NCI-H2196 (cell line): ENCODE data around the gene ABCA2.
A peak's percentile ranks its signal among the peaks of the same experiment; 100 is the strongest.

Experiments used
- DNase-seq: peaks from one replicate; lab custom pipeline; 2025; ENCODE audit not compliant: unreplicated experiment; lab: John Stamatoyannopoulos, UW

Gene ABCA2

DNA sequence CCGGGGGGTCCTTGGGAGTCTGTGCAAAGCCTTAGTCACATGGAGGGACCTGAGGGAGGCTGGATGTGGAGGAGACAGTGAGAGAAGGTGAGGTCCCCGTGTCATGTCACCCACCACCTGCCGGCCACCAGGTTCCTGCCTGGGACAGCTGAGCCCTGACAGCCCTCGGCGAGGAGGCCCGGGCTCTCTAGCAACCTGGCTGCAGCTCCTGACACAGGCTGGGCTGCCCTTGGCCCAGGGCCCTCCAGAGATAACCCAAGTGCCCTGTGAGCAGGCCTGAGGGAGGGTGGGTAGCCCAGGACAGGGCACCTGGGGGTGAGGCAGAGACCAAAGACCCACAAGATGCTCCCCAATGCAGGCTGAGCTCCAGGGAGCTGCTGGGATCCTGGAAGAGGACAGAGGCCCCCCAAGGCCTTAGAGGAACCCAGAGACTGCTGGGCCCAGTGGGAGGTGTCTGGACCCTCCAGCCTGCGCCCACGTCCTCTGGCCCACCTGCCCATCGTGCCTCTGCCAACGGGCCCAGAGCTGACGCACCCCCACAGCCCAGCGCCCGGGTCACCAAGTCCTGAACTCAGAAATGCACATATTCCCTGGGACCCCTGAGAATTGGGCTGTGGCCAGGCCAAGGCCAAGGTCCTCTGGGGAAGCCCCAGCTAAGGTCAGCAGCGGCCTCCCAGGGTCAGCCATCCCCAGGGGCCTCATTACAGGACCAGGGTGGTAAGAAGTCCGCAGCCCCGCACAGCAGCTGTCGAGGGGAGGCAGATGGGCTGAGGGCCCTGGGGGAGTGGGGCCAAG, 59.5 kb downstream of the ABCA2 start:
- DNase-seq, result no peak

DNA sequence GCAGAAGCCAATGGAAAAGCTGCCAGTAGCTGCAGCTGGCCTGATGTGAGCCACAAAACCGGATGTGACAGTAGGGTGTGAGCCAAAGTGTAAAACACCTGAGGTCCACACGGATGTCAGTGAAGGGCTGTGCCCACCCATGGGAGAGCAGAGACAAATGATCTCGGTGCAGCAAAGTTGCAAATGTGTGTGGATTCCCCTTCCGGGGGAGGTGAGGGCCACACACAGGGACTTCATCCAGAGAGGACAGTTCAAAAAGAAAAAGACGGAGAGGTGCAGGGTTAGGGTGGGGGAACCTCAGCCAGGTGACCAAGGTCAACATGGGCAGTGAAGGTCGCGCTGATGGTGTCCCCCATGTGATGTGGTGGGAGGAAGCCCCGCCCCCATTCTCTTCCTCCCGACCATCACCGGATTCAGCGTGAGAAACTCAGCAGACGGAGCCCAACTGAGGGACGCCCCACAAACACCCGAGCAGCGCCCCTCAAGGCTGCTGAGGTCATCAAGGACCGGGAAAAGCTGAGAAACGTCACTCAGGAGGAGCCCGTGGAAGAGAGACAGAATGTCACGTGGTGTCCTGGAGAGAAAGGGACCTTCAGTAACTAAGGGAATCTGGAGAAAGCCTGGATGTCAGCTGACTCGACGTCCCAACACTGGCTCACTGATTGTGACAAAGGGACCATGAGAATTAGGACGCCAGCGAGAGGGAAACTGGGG, 62.1 kb downstream of the ABCA2 start:
- DNase-seq, result no peak

DNA sequence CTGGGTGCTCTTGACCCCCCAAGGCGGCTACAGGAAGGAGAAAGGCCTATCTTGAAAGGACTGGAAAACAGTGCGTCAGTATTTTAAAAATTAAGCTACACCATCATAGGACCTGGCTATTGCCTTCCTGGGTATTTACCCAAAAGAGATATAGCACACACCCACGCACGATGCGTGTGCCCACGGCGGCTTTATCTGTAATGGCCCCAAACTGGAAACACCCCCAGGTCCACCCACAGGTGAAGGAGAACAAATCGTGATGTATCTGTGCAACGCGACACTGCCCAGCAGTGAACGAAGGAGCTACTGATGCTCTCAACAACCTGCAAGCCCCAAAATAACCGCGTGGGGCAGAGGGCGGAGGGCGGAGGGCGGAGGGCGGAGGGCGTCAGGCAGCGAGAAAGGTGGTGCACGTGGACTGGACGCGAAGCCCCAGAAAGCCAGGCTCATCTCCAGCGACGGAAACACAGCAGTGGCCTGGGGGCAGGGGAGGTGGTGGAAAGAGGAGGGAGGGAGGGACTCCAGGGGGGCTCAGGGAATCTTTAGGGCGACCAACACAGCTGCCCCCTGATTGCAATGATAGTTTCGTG, 63.1 kb downstream of the ABCA2 start:
- no peak for DNase-seq

DNA sequence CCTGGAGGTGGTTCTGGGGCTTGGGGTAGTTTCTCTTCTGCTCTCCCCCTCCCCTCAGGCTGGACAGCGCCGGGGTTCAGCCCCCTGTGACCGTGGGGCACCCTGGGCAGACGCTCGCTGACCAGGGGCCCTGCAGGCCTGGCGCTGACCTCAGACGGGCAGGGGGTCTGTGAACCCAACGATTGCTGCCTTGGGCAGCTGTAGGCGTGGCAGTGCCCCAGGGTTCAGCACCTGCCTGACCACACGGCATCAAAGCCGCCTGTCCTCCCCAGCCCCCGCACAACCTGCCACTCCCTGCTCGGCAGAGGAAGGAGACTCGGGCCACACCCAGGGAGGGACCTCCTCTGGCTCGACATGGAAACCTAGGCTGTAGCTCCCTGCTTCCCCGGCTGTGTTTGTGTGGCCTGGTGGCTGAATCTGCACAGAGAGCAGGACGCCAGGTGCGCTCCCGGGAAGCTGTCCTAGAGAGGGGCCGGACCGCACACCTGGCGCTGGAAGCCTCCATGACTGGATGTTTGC, 63.8 kb downstream of the ABCA2 start:
- DNase-seq, result peak; percentile 19

DNA sequence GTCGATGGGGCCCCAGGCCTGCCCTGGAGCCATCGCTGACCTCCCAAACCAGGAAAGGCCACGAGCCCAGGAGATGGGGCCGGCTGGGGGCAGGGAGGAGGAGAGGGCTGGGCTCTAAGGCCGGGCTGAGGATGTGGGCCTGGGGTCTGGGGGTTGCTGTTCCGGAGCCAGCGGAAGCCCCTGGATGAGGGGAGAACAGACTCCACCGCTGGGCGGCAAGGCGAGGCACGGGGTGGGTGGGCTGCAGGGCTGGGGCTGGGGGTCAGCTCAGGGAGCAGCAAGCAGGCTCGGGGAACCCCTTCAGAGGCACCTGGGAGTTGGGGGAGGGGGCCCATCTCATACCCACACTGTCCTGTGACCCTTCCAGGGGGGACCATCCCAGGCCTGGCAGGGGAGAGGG, 64.3 kb downstream of the ABCA2 start:
- DNase-seq, result no peak

DNA sequence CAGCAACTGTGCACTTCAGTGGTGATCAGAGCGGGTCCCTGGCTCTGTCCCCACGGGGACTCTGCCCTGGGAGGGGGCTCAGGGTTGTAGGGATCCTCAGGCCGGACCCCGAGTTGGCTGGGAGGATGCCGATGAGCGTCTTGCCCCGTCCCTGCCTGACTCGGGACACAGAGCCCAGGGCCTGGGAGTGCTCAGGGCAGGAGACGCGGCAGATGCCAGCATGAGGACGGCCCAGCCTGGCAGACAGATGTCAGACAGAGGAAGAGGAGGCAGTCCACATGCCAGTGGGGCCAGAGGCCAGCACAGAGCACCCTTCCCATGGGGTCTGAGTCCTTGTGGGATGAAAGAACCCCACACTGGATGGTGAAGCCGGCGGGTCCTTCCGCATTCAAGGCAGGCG, 64.7 kb downstream of the ABCA2 start:
- no peak for DNase-seq

DNA sequence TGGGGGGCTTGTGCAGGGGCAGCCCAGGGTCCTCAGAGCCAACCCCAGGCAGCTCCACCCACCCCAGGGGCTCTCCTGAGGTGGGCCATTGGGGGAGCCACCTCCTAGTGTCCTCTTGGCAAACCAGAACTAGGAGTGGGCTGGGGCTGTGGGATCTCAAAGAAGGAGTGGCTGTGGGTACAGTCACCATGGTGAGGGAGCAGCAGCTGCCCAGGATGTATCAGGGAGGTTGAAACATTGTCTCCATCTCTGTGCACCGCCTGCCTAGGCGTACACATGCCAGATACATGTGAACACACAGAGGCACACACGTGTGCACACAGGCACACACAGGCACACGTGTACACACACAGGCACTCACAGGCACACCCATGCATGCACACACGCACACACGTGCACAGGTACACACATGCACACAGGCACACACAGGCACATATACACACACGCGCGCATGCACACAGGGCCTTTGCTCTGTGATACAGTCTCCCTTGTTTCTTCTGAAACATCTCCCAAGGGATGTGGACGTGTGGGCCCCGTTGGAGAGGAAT, 65.3 kb downstream of the ABCA2 start:
- DNase-seq, result no peak

DNA sequence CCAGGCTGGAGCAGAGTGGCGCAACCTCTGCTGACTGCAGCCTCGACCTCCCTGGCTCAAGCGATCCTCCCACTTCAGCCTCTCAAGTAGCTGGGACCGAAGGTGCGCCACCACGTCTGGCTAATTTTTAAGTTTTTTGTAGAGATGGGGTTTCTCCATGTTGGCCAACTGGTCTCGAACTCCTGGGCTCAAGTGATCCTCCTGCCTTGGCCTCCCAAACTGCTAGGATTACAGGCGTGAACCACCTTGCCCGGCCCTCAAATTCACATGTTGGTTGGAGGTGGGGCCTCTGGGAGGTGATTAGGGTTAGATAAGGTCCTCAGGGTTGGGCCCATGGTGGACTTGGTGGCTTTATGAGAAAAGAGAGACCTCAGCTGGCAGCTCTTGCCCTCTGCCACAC, 65.9 kb downstream of the ABCA2 start:
- no peak for DNase-seq

DNA sequence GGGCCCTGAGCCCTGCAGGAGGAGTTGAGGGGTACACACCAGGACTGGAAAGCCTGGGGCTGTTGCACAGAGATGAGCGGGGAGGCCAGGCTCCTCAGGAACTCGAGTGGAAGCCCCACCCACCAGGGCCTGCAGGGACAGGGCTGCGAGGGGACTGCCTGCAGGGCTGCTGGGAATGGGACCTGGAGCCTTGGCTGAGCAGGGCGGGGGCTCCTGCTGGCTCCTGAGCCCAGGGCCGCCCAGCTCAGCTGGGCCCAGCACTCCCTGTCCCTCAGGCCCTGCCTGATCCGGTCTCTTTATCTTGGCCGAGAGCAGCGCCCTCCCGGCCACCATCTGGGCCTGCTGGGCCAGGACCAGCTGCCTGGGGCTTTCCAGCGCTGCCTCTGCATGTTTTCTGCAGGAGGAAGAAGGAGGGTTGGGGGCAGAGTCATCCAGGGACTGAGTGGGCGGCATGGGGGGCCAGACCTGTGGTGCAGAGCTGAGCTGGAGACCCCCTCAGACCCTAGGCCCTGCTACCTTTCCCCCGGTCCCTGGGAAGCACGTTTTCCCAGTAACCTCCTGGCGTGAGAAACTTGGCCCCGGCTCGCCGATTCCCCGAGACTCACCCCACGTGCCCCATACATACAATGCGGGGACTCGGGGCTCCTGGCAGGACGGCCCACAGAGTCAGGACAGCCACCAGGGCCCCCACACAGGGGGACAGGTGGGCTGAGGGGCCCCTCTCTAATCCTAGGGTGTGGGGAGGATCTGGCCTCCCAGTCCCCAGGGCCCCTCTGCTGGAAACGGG, 66.6 kb downstream of the ABCA2 start:
- DNase-seq, result no peak

DNA sequence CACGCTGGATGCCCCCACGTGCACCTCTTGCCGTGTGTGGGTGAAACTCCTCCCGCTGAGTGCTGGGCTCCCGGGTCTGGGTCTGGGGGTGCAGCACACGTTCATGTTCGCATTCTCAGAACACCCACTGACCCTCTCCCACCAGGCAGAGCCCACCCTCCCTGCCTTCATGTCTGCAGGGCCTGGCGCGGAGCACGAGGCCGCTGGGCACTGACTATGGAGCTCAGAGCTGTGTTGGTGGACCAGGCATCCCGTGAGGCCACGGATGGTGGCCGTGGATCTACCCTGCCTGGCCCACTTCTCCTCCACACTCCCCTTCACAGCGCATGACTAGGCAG, 67.1 kb downstream of the ABCA2 start:
- no peak for DNase-seq

DNA sequence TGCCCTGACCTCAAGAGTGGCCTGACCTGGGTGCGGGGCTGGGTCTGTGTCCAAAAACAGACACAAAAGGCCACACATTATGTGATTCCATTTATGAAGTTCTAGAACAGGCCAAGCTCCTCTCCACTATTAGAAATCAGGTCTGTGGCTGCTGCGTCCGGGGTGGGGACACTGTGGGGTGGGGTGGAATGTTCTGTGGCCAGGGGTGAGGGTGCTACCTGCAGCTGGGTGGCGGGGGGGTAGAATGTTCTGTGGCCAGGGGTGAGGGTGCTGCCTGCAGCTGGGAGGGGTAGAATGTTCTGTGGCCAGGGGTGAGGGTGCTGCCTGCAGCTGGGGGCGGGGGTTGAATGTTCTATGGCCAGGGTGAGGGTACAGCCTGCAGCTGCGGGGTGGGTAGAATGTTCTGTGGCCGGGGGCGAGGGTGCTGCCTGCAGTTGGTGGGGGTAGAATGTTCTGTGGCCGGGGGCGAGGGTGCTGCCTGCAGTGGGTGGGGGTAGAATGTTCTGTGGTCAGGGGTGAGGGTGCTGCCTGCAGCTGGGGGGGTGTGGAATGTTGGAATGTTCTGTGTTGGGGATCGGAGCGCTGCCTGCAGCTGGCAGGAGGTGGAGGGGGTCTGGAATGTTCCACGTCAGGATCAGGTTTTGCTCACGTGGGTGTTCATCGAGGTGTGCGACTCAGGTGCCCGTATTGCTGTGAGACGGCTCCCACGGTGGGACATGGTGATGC, 67.7 kb downstream of the ABCA2 start:
- DNase-seq, result no peak

DNA sequence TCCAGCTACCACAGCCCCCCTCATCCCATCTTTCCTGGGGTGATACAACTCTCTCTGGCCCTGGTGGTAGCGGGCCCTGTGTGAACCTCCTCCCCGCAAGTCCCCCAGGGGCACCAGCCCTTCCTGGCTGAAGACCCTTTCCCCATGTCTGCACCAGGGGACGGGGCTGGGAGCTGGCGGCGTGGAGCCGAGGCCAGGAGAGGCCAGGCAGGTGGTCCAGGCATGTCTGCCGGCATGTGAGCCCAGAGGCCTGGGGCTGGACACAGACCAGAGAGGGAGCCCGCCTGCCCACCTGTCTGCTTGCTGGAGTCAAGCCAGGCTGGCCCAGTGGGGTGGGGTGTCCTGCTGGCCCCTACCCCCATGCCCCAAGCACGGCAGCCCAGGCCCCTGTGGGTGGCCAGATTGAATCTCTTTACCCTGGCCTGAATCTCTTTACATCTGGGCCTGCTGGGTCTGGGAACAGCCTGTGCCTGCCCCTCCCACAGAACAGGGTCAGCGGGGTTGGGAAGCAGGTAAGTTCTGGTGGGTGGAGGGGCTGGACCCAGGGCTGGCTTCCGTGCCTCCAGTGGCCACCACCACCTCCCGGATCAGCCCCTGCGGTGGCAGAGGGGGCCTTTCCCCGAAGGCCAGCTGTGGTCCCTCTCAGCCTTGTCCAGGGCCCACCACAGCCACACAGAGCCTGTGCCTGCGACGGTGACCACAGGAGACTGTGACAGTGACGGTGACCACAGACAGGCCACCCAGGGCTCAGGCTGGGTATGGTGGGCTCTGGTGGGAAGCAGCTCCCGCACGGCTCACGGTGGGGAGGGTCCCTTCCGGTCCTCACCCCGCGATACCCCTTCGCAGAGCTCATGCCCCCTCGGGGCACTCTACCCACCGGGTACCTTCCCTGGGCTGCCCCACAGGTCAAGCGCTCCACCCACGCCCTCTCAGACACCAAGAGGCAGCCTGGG, 68.9 kb downstream of the ABCA2 start:
- DNase-seq, result no peak

DNA sequence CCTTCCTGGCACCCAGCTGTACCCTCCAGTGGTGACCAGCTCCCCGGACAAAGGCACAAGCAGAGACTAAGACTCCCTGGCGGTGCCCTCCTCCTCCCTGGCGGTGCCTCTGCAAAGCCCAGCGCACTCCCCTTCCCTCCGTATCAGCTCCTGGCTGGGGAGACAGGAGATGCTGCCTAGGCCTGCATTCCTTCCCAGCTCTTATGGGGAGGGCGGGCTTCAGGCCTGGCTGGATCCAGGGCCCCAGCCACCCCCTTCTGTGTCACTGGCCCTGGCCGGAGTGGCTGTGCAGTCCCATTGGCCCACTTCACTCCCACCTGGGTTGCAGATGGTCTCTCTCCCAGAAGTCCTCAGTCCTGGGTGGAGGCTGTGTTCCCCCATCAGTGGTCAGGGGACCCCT, 69.6 kb downstream of the ABCA2 start:
- no peak for DNase-seq

DNA sequence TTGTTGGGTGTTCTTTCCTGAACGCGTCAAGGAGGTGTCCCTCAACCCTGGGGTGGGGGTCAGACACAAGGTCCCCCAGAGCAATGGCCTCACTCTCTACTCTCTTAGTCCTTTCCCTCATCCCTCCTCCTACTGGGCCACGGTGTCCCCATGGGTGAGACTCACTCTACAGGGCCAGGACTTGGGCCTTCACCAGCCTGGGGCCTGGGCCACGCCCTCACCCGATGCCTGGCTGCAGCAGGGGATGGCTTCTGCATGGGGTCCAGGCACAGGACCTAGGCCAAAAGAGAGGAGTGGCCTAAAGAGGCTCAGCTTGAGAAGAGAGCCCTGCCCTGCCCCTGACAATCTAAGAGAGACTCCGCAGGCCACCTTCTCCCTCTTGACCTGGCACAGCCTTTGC, 70.1 kb downstream of the ABCA2 start:
- DNase-seq, result no peak

DNA sequence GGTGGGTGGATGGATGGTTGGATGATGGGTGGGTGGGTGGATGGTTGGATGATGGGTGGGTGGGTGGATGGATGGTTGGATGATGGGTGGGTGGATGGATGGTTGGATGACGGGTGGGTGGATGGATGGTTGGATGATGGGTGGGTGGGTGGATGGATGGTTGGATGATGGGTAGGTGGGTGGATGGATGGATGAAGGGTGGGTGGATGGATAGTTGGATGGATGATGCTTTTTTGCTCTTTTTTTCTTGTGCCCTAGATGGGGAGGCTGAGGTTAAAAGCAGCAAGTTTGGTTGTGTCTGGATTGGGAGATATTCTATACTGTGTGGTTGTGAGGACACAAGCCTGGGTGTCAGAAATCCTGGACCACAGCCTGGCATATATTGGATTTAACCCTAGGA, 70.6 kb downstream of the ABCA2 start:
- no peak for DNase-seq
